C4-2B (cell line): ENCODE results near the gene TMEM120A.

Source experiments
- ZFX ChIP-seq: fragments of 450-650 bp; IDR thresholded peaks from 2 replicates; pipeline ENCODE4 v1.6.1; 2017
- TF ChIP-seq, protein P1 (sequence below): fragments of 450-650 bp; conservative IDR thresholded peaks from 2 replicates; pipeline ENCODE4 v1.5.1; 2017; ENCODE audit warnings: mild to moderate bottlenecking

DNA sequence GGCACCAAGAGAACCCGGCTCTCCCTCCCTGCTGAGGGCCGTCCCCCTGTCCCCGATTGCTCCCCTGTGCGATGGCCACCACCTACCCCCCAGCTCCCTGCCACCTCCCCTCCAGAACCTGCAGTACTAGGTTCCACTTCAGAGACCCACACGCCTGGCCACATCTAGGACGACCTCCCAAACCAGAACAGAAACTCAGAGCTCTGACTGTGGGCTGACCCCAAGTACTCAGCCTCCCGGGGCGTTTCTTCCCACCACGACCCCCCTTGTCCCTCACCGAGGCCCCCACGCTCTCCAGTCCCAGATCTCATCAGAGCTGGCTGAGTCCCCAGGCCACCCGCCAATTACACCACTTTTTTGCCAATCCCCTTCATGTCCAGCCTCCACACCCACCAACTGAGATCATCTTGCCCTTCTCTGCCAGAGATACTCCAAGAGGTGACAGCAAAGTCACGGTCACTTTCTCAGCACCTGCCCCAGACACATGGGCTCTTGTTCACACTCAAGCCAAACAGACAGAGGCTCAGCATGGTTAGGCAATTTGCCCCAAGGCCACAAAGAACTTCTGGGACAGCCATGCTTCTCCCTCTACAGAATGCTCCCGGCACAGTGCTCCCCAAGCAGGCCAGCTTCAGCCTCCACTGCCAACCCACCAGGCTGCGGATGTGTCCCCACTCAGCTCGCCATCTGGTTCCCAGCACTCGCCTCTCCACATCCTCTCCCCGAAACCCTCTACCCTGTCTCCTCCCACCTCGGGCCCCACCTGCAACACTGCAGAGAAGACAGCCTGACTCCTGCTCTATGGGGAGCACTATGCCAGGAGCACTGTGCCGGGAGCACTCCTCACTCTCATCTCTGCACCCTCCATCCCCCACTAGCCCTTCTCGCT is 4.7 kb downstream of the TMEM120A start:
- TF ChIP-seq, protein P1, sequence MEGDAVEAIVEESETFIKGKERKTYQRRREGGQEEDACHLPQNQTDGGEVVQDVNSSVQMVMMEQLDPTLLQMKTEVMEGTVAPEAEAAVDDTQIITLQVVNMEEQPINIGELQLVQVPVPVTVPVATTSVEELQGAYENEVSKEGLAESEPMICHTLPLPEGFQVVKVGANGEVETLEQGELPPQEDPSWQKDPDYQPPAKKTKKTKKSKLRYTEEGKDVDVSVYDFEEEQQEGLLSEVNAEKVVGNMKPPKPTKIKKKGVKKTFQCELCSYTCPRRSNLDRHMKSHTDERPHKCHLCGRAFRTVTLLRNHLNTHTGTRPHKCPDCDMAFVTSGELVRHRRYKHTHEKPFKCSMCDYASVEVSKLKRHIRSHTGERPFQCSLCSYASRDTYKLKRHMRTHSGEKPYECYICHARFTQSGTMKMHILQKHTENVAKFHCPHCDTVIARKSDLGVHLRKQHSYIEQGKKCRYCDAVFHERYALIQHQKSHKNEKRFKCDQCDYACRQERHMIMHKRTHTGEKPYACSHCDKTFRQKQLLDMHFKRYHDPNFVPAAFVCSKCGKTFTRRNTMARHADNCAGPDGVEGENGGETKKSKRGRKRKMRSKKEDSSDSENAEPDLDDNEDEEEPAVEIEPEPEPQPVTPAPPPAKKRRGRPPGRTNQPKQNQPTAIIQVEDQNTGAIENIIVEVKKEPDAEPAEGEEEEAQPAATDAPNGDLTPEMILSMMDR: no peak
- TF ChIP-seq ZFX: no peak
